Measurements from ENCODE around the gene APBB1.
A peak's percentile ranks its signal among the peaks of the same experiment; 100 is the strongest.

Gene APBB1

DNA sequence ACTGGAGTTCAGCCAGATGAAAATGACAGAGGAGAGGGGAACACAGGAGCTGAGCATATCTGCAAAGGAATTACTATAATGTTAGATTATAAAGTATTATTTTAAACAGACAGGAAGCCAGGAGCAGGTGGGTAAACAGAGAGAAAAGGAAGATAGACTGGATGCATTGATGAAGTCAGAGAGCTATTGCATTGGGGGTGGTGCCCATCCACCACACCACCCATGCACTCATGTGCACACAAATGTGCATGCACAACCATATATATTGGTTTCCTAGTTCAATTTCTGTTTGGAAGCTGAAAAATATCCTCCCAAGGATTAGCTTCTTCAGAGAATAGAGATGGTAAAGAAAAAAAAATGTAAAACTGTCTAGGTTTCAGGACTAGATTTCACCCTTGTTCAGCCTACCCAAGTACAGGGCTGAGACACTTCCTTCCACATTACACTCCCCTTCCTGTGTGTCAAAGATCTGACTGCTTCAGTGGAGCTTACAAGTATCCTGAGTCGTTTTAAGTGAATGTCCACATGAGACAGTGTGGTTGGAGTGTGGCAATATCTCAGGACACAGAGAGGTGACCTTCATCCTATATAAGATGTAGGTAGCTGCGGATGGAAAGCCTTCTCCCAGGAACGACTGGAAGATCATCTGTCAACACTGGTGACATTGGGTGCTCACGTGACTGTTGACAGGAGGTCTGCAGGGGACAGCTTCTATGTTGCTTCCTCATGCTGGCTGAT, 40.8 kb downstream of the APBB1 start:
- in situ Hi-C loops (cut with MboI; ENCODE audit: low pct_unique_long_range_greater_than_20kb, low sequenced_read_pairs, unreplicated experiment) = no loop called here
- DNase-seq (ENCODE audit: low spot score) = no peak
- TF ChIP-seq, protein P1, sequence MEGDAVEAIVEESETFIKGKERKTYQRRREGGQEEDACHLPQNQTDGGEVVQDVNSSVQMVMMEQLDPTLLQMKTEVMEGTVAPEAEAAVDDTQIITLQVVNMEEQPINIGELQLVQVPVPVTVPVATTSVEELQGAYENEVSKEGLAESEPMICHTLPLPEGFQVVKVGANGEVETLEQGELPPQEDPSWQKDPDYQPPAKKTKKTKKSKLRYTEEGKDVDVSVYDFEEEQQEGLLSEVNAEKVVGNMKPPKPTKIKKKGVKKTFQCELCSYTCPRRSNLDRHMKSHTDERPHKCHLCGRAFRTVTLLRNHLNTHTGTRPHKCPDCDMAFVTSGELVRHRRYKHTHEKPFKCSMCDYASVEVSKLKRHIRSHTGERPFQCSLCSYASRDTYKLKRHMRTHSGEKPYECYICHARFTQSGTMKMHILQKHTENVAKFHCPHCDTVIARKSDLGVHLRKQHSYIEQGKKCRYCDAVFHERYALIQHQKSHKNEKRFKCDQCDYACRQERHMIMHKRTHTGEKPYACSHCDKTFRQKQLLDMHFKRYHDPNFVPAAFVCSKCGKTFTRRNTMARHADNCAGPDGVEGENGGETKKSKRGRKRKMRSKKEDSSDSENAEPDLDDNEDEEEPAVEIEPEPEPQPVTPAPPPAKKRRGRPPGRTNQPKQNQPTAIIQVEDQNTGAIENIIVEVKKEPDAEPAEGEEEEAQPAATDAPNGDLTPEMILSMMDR (IDR thresholded peaks at IDR 0.05; ENCODE audit: extremely low read depth, insufficient read depth, missing control alignments) = no peak

DNA sequence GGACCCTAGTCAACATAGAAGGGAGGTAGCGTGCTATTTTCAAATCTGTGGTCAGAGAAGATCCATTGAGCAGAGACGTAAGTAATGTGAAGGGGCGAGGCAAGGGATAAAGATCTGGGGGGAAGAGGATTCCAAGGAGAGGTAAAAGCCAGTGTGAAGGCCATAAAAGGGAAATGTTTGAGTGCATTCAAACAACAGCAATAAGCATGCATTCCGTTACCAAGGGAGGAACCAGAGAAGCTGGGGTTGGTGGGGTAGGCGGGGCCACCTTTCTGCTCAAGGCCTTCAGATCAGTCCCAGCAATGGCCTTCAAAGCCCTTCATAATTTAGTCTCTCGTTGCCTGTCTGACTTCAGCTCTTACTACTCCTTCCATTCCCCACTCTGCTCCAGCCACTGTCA, 47.1 kb downstream of the APBB1 start:
- in situ Hi-C loops (cut with MboI; ENCODE audit: low pct_unique_long_range_greater_than_20kb, low sequenced_read_pairs, unreplicated experiment) = no loop called here
- TF ChIP-seq, protein P1 (IDR thresholded peaks at IDR 0.05; ENCODE audit: extremely low read depth, insufficient read depth, missing control alignments) = no peak
- DNase-seq (ENCODE audit: low spot score) = no peak

DNA sequence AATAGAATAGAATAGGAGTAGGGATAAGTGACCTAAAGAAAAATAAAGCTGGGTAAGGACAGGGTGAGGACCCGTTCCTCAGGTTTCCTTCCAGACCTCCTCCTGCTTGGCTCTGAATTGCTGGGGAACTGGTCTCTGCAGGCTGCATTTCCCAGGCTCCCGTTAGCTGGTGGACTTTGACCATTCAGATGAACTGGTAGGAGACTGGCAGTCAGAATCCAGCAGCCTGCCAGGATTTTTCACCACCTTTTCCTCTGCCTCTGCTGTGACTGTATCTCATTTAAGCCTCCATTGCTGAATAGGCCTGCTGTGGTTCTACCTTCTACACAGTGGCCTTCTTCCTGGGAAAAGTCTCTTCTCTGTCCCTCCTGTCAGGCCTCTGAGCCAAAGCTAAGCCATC, 53.2 kb downstream of the APBB1 start:
- TF ChIP-seq, protein P1 (IDR thresholded peaks at IDR 0.05; ENCODE audit: extremely low read depth, insufficient read depth, missing control alignments) = no peak
- no peak for DNase-seq (ENCODE audit: low spot score)
- in situ Hi-C loops (cut with MboI; ENCODE audit: low pct_unique_long_range_greater_than_20kb, low sequenced_read_pairs, unreplicated experiment) = no loop called here

DNA sequence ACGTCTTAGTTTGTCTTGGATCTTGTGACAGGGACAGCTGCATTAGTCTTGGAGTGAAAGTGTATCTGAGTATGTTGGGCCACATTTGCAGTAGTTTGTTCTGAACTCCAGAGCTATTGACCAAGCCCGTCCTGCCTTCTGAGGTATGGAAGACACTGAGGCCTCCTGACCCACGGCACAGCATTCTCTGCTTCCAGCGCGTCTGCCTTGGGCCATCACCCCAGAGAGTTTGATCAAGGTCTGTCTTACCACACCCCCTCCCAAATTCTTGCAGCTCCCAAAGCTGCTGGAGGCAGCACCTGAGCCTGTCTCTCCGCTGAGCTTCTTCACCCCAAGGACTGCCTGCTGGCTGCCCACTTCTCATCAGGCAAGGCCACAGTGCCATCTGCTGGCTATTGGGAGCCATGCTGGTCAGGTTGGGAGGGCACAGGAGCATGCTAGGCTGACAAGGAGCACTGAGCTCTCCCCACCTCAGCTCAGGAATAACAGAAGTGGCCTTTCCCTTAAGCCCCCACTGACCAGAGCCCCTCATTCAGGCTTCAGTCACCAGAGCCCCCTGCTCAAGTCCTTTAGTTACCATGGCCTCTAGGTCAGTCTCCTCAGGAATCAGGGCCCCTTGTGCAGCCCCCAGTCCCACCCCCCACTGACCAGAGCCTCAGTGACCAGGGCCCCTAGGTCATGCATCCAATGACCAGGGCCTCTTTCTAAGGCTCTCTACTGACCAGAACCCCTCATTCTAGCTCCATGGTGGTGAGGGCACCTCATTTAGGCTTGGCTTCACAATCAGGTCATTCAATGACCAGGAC, 55.8 kb downstream of the APBB1 start:
- in situ Hi-C loops (cut with MboI; ENCODE audit: low pct_unique_long_range_greater_than_20kb, low sequenced_read_pairs, unreplicated experiment) = no loop called here
- TF ChIP-seq, protein P1 (IDR thresholded peaks at IDR 0.05; ENCODE audit: extremely low read depth, insufficient read depth, missing control alignments) = peak; percentile 96
- peak; percentile 73 for DNase-seq (ENCODE audit: low spot score)

DNA sequence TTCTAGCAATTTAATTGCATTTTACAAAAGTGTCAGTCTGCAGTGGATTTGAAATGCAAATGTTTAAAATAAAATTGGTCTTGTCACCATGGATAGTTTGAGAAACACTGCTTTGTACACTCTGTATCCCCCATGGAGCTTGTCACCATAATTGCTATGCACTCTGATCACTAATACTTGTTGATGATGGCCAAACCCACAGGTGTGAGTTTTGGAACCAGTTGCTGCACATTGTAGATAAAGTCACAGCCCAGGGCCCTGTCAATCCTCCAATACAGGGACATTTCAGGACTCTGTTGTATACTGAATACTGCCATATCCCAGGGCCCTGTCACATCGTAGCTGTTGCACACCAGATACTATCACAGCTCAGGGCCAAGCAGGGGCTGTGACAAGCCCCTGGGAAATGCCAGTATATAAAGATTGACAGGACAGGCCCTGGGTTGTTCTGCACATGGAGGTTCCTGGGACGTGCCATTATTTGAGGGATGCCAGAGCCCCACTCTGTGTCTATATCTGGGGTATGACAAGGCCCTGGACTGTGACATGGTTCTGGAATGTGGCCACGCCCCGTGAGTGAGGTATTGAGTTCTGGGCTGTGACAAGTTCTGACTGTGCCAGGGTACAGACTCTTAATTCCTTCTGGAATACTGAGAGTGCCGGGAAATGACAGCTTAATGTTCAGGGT, 56.6 kb downstream of the APBB1 start:
- in situ Hi-C loops (cut with MboI; ENCODE audit: low pct_unique_long_range_greater_than_20kb, low sequenced_read_pairs, unreplicated experiment) = no loop called here
- DNase-seq (ENCODE audit: low spot score) = no peak
- TF ChIP-seq, protein P1 (IDR thresholded peaks at IDR 0.05; ENCODE audit: extremely low read depth, insufficient read depth, missing control alignments) = no peak

DNA sequence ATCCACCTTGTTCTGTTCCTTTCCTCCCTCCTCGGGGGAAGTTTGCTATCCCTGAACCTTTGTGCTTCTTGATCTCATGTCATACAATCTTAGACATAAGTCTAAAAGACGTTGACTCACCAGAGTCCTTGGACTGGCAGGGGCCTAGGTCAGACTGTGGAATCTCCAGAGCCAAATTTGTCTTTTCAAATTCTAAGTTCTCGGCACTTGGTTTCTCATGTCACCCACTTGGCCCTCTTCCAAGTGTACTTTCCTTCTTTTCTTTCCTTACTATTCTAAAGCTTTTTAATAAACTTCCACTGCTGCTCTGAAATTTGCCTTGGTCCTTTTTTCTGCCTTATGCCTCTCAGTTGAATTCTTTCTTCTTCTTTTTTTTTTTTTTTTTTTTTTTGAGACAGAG, 58.7 kb downstream of the APBB1 start:
- in situ Hi-C loops (cut with MboI; ENCODE audit: low pct_unique_long_range_greater_than_20kb, low sequenced_read_pairs, unreplicated experiment) = no loop called here
- DNase-seq (ENCODE audit: low spot score) = no peak
- TF ChIP-seq, protein P1 (IDR thresholded peaks at IDR 0.05; ENCODE audit: extremely low read depth, insufficient read depth, missing control alignments) = no peak

Data from GM13977 (cell line).